Measurements from ENCODE around the gene GPR162.

Gene GPR162

GRCh38 chr12:6824085-6824775, 2.6 kb downstream of the GPR162 start:
- FAIRE-seq, result no peak

- no peak for FAIRE-seq
Measured at GRCh38 chr12:6824901-6825381, 3.3 kb downstream of the GPR162 start.

GRCh38 chr12:6825398-6826124, 3.9 kb downstream of the GPR162 start:
- no peak for FAIRE-seq

GRCh38 chr12:6826125-6826733, 4.6 kb downstream of the GPR162 start:
- FAIRE-seq, result no peak

- no peak for FAIRE-seq
Measured at GRCh38 chr12:6826734-6827436, 5.3 kb downstream of the GPR162 start.

GRCh38 chr12:6827437-6827911, 5.9 kb downstream of the GPR162 start:
- no peak for FAIRE-seq

- no peak for FAIRE-seq
Measured at GRCh38 chr12:6827982-6828780, 6.6 kb downstream of the GPR162 start, which contains the start of gene P3H3. Gene P3H3, plus strand, starts transcription at chr12:6828407. Its CDS starts 34 bp downstream, at chr12:6828441.

GRCh38 chr12:6828781-6829535, 7.3 kb downstream of the GPR162 start:
- FAIRE-seq, result no peak

- FAIRE-seq, result no peak
Measured at GRCh38 chr12:6829536-6830220, 8.1 kb downstream of the GPR162 start.

- FAIRE-seq, result no peak
Measured at GRCh38 chr12:6830286-6830890, 8.8 kb downstream of the GPR162 start.

- no peak for FAIRE-seq
Measured at GRCh38 chr12:6830999-6831398, 9.4 kb downstream of the GPR162 start.

GRCh38 chr12:6831450-6831995, 9.9 kb downstream of the GPR162 start:
- FAIRE-seq, result no peak

GRCh38 chr12:6832125-6832524, 10.5 kb downstream of the GPR162 start:
- FAIRE-seq, result no peak

- no peak for FAIRE-seq
Measured at GRCh38 chr12:6833189-6833890, 11.7 kb downstream of the GPR162 start.

GRCh38 chr12:6834254-6834653, 12.6 kb downstream of the GPR162 start:
- FAIRE-seq, result no peak

GRCh38 chr12:6834873-6835272, 13.3 kb downstream of the GPR162 start:
- no peak for FAIRE-seq

- no peak for FAIRE-seq
Measured at GRCh38 chr12:6836851-6837250, 15.2 kb downstream of the GPR162 start.

- no peak for FAIRE-seq
Measured at GRCh38 chr12:6837370-6838060, 15.9 kb downstream of the GPR162 start.

GRCh38 chr12:6838854-6839253, 17.2 kb downstream of the GPR162 start:
- no peak for FAIRE-seq
